MM.1S (cell line): ENCODE data around the gene L3MBTL4.

ENCODE experiments used
- EZH2 ChIP-seq: fragments of 300-600 bp; sonication (generic); optimal IDR thresholded peaks from 2 replicates; pipeline ENCODE3; 2017; ENCODE audit warnings: low read depth, mild to moderate bottlenecking, antibody characterized with exemption, low read length, mixed read lengths
- EZH2phosphoT487 ChIP-seq: fragments of 300-600 bp; sonication (generic); IDR thresholded peaks from 2 replicates; pipeline ENCODE4 v1.6.1; 2018; ENCODE audit warnings: antibody characterized with exemption, low read length
- TF ChIP-seq, protein P1 (sequence below): fragments of 300-600 bp; sonication (generic); IDR thresholded peaks from 2 replicates; pipeline ENCODE4 v1.5.1; 2016; ENCODE audit warnings: antibody characterized with exemption, low read length, mixed read lengths

GRCh38 chr18:6399776-6400175, 14.9 kb downstream of the L3MBTL4 start:
- TF ChIP-seq, protein P1, sequence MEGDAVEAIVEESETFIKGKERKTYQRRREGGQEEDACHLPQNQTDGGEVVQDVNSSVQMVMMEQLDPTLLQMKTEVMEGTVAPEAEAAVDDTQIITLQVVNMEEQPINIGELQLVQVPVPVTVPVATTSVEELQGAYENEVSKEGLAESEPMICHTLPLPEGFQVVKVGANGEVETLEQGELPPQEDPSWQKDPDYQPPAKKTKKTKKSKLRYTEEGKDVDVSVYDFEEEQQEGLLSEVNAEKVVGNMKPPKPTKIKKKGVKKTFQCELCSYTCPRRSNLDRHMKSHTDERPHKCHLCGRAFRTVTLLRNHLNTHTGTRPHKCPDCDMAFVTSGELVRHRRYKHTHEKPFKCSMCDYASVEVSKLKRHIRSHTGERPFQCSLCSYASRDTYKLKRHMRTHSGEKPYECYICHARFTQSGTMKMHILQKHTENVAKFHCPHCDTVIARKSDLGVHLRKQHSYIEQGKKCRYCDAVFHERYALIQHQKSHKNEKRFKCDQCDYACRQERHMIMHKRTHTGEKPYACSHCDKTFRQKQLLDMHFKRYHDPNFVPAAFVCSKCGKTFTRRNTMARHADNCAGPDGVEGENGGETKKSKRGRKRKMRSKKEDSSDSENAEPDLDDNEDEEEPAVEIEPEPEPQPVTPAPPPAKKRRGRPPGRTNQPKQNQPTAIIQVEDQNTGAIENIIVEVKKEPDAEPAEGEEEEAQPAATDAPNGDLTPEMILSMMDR = no peak
- TF ChIP-seq EZH2 (no peak), EZH2phosphoT487 (no peak)
